Tibial nerve (tissue), 4 donors: ENCODE measurements around the gene STIL. TPM values are rescaled to one million over a fixed set of nuclear protein-coding genes. Genes with fewer than 3 reads are reported as not detected.

ENCODE experiments used
- DNase-seq, 2 donors: peaks; one replicate each; pipeline ENCODE4 v3.0.0-alpha.2; 2019; ENCODE audit warnings: low spot score in 2 of 2
- H3K27ac ChIP-seq, 4 donors: fragments of 200-600 bp; sonication (generic) in 3 of 4; one replicate each; pipeline ENCODE4 v1.5.1; 2017 to 2019; ENCODE audit warnings: mild to moderate bottlenecking in 1 of 4
- H3K27me3 ChIP-seq, 2 donors: fragments of 200-600 bp; sonication (generic) in 1 of 2; one replicate each; pipeline versions ENCODE4 v1.5.1 to v1.6.0; 2017 to 2019
- H3K36me3 ChIP-seq, 3 donors: fragments of 200-600 bp; sonication (generic); one replicate each; pipeline ENCODE4 v1.5.1; 2018 to 2019
- H3K4me1 ChIP-seq, 4 donors: fragments of 200-600 bp; sonication (generic) in 3 of 4; one replicate each; pipeline ENCODE4 v1.5.1; 2017 to 2019
- H3K4me3 ChIP-seq, 4 donors: fragments of 200-600 bp; sonication (generic) in 3 of 4; one replicate each; pipeline ENCODE4 v1.5.1; 2017 to 2019; ENCODE audit warnings: mild to moderate bottlenecking in 1 of 4, moderate library complexity in 1 of 4
- H3K9me3 ChIP-seq, 4 donors: fragments of 200-600 bp; sonication (generic) in 3 of 4; one replicate each; pipeline ENCODE4 v1.5.1; 2017 to 2019
- EP300 ChIP-seq, 2 donors: sonication (generic); formaldehyde crosslinking; IDR thresholded peaks; one replicate each; pipeline ENCODE4 v1.6.1; 2017; ENCODE audit warnings: antibody characterized with exemption in 2 of 2, mild to moderate bottlenecking in 1 of 2
- POLR2A ChIP-seq, 2 donors: fragments of 450-650 bp; IDR thresholded peaks; one replicate each; pipeline ENCODE4 v1.6.1; 2017; ENCODE audit warnings: antibody characterized with exemption in 2 of 2, mild to moderate bottlenecking in 2 of 2, moderate library complexity in 2 of 2
- WGBS, 2 donors: methylation state at CpG; one replicate each; pipeline ENCODE4 v1.1.5; 2018; 5-methylcytosine and 5-hydroxymethylcytosine counted together
- total RNA-seq, 4 donors: library from RNA; depleted of rRNA; stranded (reverse); fragments of >200 nt; gene quantifications; one replicate each; pipeline ENCODE4 v1.1.0, GENCODE V29; 2016
- TF ChIP-seq, protein P1 (sequence below), 5 experiments: fragments of 200-600 bp in 3 of 5; fragments of 450-650 bp in 2 of 5; sonication (generic) in 3 of 5; IDR thresholded peaks; one replicate each; pipeline ENCODE4 v1.5.1; 2016 to 2019; ENCODE audit warnings: antibody characterized with exemption in 5 of 5, mild to moderate bottlenecking in 3 of 5, moderate library complexity in 2 of 5

Gene STIL
- total RNA-seq, 4 donors from 2014 or later: 0.44 to 2.7 (median 1.2) TPM

DNA sequence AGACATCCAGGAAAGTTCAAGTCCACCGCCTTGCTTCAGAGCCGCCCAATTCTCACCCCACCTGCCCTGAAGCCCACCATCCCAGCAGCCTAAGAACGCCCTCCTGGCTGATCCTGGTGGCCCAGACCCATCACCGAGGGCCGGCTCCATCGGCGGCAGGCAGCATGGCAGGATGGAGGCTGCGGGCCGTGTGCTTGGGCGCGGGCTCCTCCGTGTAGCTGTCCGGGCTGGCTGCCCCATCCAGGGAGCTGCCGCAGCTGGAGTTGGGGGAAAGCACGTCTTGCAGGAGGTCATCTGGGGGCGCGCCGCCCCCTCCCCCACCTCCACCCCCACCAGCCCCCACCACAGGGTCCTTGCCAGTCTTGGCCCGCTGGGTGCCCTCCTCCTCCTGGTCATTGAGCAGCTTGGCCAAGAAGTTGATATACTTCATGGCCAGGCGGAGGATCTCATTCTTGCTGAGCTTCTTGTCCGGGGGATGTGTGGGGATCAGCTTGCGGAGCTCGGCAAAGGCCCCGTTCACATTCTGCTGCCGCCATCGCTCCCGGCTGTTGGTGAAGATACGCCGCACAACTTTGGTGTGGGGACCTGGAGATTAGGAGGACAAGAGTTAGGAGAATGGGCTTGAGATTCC, 94.2 kb downstream of the STIL start:
- H3K27ac ChIP-seq: no peak overlapping the region
- TF ChIP-seq, protein P1, sequence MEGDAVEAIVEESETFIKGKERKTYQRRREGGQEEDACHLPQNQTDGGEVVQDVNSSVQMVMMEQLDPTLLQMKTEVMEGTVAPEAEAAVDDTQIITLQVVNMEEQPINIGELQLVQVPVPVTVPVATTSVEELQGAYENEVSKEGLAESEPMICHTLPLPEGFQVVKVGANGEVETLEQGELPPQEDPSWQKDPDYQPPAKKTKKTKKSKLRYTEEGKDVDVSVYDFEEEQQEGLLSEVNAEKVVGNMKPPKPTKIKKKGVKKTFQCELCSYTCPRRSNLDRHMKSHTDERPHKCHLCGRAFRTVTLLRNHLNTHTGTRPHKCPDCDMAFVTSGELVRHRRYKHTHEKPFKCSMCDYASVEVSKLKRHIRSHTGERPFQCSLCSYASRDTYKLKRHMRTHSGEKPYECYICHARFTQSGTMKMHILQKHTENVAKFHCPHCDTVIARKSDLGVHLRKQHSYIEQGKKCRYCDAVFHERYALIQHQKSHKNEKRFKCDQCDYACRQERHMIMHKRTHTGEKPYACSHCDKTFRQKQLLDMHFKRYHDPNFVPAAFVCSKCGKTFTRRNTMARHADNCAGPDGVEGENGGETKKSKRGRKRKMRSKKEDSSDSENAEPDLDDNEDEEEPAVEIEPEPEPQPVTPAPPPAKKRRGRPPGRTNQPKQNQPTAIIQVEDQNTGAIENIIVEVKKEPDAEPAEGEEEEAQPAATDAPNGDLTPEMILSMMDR (IDR thresholded peaks at IDR 0.05): no peak
- TF ChIP-seq POLR2A (IDR thresholded peaks at IDR 0.05) (no peak), EP300 (IDR thresholded peaks at IDR 0.05) (no peak)
- H3K27me3 ChIP-seq: peaks cover 5 to 32% of the 10 kb centered on the region in 2 donors
- no peak for DNase-seq
- no peaks in the 10 kb centered on the region for H3K36me3 ChIP-seq
- WGBS, 2 donors: 87 to 88% methylated on average over 24 to 29 of the region's 29 CpGs
- H3K4me1 ChIP-seq: peaks cover 0 to 3% (median under 1%) of the 10 kb centered on the region in 4 donors
- H3K4me3 ChIP-seq: no peak overlapping the region
- no peaks in the 10 kb centered on the region for H3K9me3 ChIP-seq

DNA sequence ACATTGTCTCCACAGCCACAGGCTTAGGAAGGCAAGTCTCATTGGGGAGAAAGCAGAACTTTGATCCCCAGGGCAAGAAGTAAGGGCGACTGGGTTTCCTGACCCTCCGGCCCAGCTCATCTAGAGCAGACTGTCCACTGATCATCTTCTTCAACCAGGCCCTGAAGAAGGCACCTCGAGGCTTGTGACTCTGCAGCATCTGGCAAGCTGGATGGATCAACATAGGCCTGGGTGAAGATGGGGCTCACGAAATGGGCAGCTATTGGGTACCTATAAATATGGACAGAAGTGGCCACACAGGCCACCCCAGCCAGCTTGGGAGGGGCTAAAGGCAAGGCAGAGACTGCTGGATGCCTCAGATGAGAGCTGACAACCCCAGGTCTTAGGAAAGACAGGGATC, 94.9 kb downstream of the STIL start:
- Histone ChIP-seq H3K27me3 (peaks cover 5 to 25% of the 10 kb centered on the region in 2 donors), H3K27ac (no peak overlapping the region), H3K4me1 (no peaks in the 10 kb centered on the region), H3K36me3 (no peaks in the 10 kb centered on the region), H3K4me3 (no peak overlapping the region), H3K9me3 (no peaks in the 10 kb centered on the region)
- no peak for DNase-seq
- TF ChIP-seq POLR2A (IDR thresholded peaks at IDR 0.05): no peak
- TF ChIP-seq, protein P1 (IDR thresholded peaks at IDR 0.05): no peak
- TF ChIP-seq EP300 (IDR thresholded peaks at IDR 0.05): no peak
- WGBS, 2 donors: 82 to 85% methylated on average over 4 of the region's 4 CpGs

GRCh38 chr1:47216278-47217059, 97.5 kb downstream of the STIL start:
- no peak for TF ChIP-seq POLR2A (IDR thresholded peaks at IDR 0.05)
- no peak for TF ChIP-seq EP300 (IDR thresholded peaks at IDR 0.05)
- TF ChIP-seq, protein P1 (IDR thresholded peaks at IDR 0.05): no peak
- H3K27me3 ChIP-seq: no peaks in the 10 kb centered on the region
- H3K4me3 ChIP-seq: no peak overlapping the region
- H3K27ac ChIP-seq: no peak overlapping the region
- H3K4me1 ChIP-seq: peaks cover 0 to 4% (median 0%) of the 10 kb centered on the region in 4 donors
- 82% methylated on average over 12 of the region's 12 CpGs for WGBS, 2 donors
- H3K9me3 ChIP-seq: no peaks in the 10 kb centered on the region
- no peak for DNase-seq
- H3K36me3 ChIP-seq: no peaks in the 10 kb centered on the region

DNA sequence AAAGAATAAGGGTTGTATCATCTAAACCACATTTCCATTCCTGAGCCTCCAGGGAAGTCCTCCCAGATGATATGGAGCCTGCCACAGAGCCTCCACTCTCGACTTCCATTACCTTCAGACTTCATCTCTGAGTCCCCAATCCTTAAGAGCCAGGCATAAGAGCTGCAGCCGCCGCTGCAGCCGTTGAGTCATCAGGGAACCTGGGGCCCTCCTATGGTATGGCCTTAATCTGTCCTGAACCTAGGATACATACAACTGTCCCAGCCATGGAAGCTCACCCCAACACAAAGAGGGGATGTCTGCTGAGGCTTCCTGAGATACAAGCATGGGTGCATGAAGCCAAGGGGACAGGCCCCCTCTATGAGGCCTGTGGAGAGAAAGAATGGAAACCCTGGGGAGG, 98.2 kb downstream of the STIL start:
- 86 to 92% methylated on average over 4 of the region's 4 CpGs for WGBS, 2 donors
- Histone ChIP-seq H3K27ac (no peak overlapping the region), H3K36me3 (no peaks in the 10 kb centered on the region), H3K9me3 (no peaks in the 10 kb centered on the region), H3K4me1 (peaks cover 0 to 4% (median 0%) of the 10 kb centered on the region in 4 donors), H3K27me3 (no peaks in the 10 kb centered on the region), H3K4me3 (no peak overlapping the region)
- TF ChIP-seq, protein P1 (IDR thresholded peaks at IDR 0.05): no peak
- TF ChIP-seq POLR2A (IDR thresholded peaks at IDR 0.05) (no peak), EP300 (IDR thresholded peaks at IDR 0.05) (no peak)
- DNase-seq: no peak

GRCh38 chr1:47214549-47214948, 99.4 kb downstream of the STIL start:
- Histone ChIP-seq H3K27me3 (peaks cover 0 to 9% of the 10 kb centered on the region in 2 donors), H3K9me3 (no peaks in the 10 kb centered on the region), H3K27ac (no peak overlapping the region), H3K4me3 (no peak overlapping the region), H3K4me1 (peaks cover 0 to 4% (median 0%) of the 10 kb centered on the region in 4 donors), H3K36me3 (no peaks in the 10 kb centered on the region)
- TF ChIP-seq, protein P1 (IDR thresholded peaks at IDR 0.05): no peak
- DNase-seq: no peak
- 63 to 65% methylated on average over 3 of the region's 3 CpGs for WGBS, 2 donors
